ENCODE results near the gene LETM1.
"Not testable (repeated sequence)": the region's sequence is repeated elsewhere in the genome, so short reads cannot be mapped to it uniquely, and the experiment has no call there.

The LETM1 gene

GRCh38 chr4:1851575-1852410 is 4.2 kb downstream of the LETM1 start:
- WGBS, 2 experiments (ENCODE audit: insufficient coverage in 2 of 2): 92 to 94% methylated on average over 14 to 16 of the region's 16 CpGs

GRCh38 chr4:1851160-1851559 is 4.8 kb downstream of the LETM1 start:
- Histone ChIP-seq H3K36me3 (ENCODE audit: control insufficient read depth, insufficient read depth, low read length) (peaks cover 41% of the 10 kb centered on the region), H3K9me3 (ENCODE audit: control insufficient read depth, low read length) (no peaks in the 10 kb centered on the region), H3K4me3 (ENCODE audit: extremely low read depth, insufficient read depth, low read length, poor library complexity, severe bottlenecking) (no peak overlapping the region), H3K4me1 (ENCODE audit: control insufficient read depth, insufficient read depth, low read length, poor library complexity, severe bottlenecking) (no peaks in the 10 kb centered on the region), H3K27ac (ENCODE audit: low read depth, low read length, severe bottlenecking) (no peak overlapping the region)
- WGBS, 2 experiments (ENCODE audit: insufficient coverage in 2 of 2): 83% methylated on average over 7 to 8 of the region's 11 CpGs

More at GRCh38 chr4:1851575-1852410, 4.2 kb downstream of the LETM1 start:
- H3K4me3 ChIP-seq (ENCODE audit: extremely low read depth, insufficient read depth, low read length, poor library complexity, severe bottlenecking): no peak overlapping the region
- H3K27ac ChIP-seq (ENCODE audit: low read depth, low read length, severe bottlenecking): no peak overlapping the region
- no peaks in the 10 kb centered on the region for H3K9me3 ChIP-seq (ENCODE audit: control insufficient read depth, low read length)
- H3K36me3 ChIP-seq (ENCODE audit: control insufficient read depth, insufficient read depth, low read length): peaks cover 35% of the 10 kb centered on the region
- no peaks in the 10 kb centered on the region for H3K4me1 ChIP-seq (ENCODE audit: control insufficient read depth, insufficient read depth, low read length, poor library complexity, severe bottlenecking)

- Histone ChIP-seq H3K4me1 (ENCODE audit: control insufficient read depth, insufficient read depth, low read length, poor library complexity, severe bottlenecking) (no peaks in the 10 kb centered on the region), H3K27ac (ENCODE audit: low read depth, low read length, severe bottlenecking) (no peak overlapping the region), H3K9me3 (ENCODE audit: control insufficient read depth, low read length) (no peaks in the 10 kb centered on the region), H3K36me3 (ENCODE audit: control insufficient read depth, insufficient read depth, low read length) (peaks cover 48% of the 10 kb centered on the region), H3K4me3 (ENCODE audit: extremely low read depth, insufficient read depth, low read length, poor library complexity, severe bottlenecking) (no peak overlapping the region)
- 94% methylated on average over 9 of the region's 10 CpGs for WGBS, 2 experiments (ENCODE audit: insufficient coverage in 2 of 2)
Measured at GRCh38 chr4:1850276-1850675, 5.7 kb downstream of the LETM1 start.

GRCh38 chr4:1846580-1846979 is 9.4 kb downstream of the LETM1 start:
- H3K4me3 ChIP-seq (ENCODE audit: extremely low read depth, insufficient read depth, low read length, poor library complexity, severe bottlenecking): no peak overlapping the region
- 100% methylated on average over 1 of the region's 2 CpGs; no CpG with 5 or more reads in 1 of the 2 experiments for WGBS, 2 experiments (ENCODE audit: insufficient coverage in 2 of 2)
- H3K27ac ChIP-seq (ENCODE audit: low read depth, low read length, severe bottlenecking): no peak overlapping the region
- no peaks in the 10 kb centered on the region for H3K9me3 ChIP-seq (ENCODE audit: control insufficient read depth, low read length)
- peaks cover 57% of the 10 kb centered on the region for H3K36me3 ChIP-seq (ENCODE audit: control insufficient read depth, insufficient read depth, low read length)
- no peaks in the 10 kb centered on the region for H3K4me1 ChIP-seq (ENCODE audit: control insufficient read depth, insufficient read depth, low read length, poor library complexity, severe bottlenecking)

GRCh38 chr4:1844618-1845017 is 11.3 kb downstream of the LETM1 start:
- H3K4me3 ChIP-seq (ENCODE audit: extremely low read depth, insufficient read depth, low read length, poor library complexity, severe bottlenecking); H3K4me1 ChIP-seq (ENCODE audit: control insufficient read depth, insufficient read depth, low read length, poor library complexity, severe bottlenecking); H3K9me3 ChIP-seq (ENCODE audit: control insufficient read depth, low read length); H3K27ac ChIP-seq (ENCODE audit: low read depth, low read length, severe bottlenecking): not testable (repeated sequence)
- peaks cover 71% of the 10 kb centered on the region for H3K36me3 ChIP-seq (ENCODE audit: control insufficient read depth, insufficient read depth, low read length)
- 93 to 97% methylated on average over 7 to 8 of the region's 10 CpGs for WGBS, 2 experiments (ENCODE audit: insufficient coverage in 2 of 2)

GRCh38 chr4:1843852-1844251 is 12.1 kb downstream of the LETM1 start:
- no peak overlapping the region for H3K27ac ChIP-seq (ENCODE audit: low read depth, low read length, severe bottlenecking)
- H3K4me1 ChIP-seq (ENCODE audit: control insufficient read depth, insufficient read depth, low read length, poor library complexity, severe bottlenecking): no peaks in the 10 kb centered on the region
- no peaks in the 10 kb centered on the region for H3K9me3 ChIP-seq (ENCODE audit: control insufficient read depth, low read length)
- WGBS, 2 experiments (ENCODE audit: insufficient coverage in 2 of 2): 93 to 94% methylated on average over 9 of the region's 10 CpGs
- no peak overlapping the region for H3K4me3 ChIP-seq (ENCODE audit: extremely low read depth, insufficient read depth, low read length, poor library complexity, severe bottlenecking)
- H3K36me3 ChIP-seq (ENCODE audit: control insufficient read depth, insufficient read depth, low read length): peaks cover 79% of the 10 kb centered on the region

- no peaks in the 10 kb centered on the region for H3K4me1 ChIP-seq (ENCODE audit: control insufficient read depth, insufficient read depth, low read length, poor library complexity, severe bottlenecking)
- 96 to 97% methylated on average over 17 of the region's 17 CpGs for whole genome bisulfite sequencing, 2 experiments (ENCODE audit: insufficient coverage in 2 of 2)
- H3K4me3 ChIP-seq (ENCODE audit: extremely low read depth, insufficient read depth, low read length, poor library complexity, severe bottlenecking): no peak overlapping the region
- H3K9me3 ChIP-seq (ENCODE audit: control insufficient read depth, low read length): no peaks in the 10 kb centered on the region
- peaks cover 80% of the 10 kb centered on the region for H3K36me3 ChIP-seq (ENCODE audit: control insufficient read depth, insufficient read depth, low read length)
- H3K27ac ChIP-seq (ENCODE audit: low read depth, low read length, severe bottlenecking): no peak overlapping the region
Measured at GRCh38 chr4:1842993-1843448, 12.9 kb downstream of the LETM1 start.

- H3K4me3 ChIP-seq (ENCODE audit: extremely low read depth, insufficient read depth, low read length, poor library complexity, severe bottlenecking): no peak overlapping the region
- no peak overlapping the region for H3K27ac ChIP-seq (ENCODE audit: low read depth, low read length, severe bottlenecking)
- no peaks in the 10 kb centered on the region for H3K9me3 ChIP-seq (ENCODE audit: control insufficient read depth, low read length)
- 93 to 96% methylated on average over 13 of the region's 13 CpGs for WGBS, 2 experiments (ENCODE audit: insufficient coverage in 2 of 2)
- peaks cover 79% of the 10 kb centered on the region for H3K36me3 ChIP-seq (ENCODE audit: control insufficient read depth, insufficient read depth, low read length)
- H3K4me1 ChIP-seq (ENCODE audit: control insufficient read depth, insufficient read depth, low read length, poor library complexity, severe bottlenecking): no peaks in the 10 kb centered on the region
Measured at GRCh38 chr4:1842339-1842895, 13.5 kb downstream of the LETM1 start.

- H3K36me3 ChIP-seq (ENCODE audit: control insufficient read depth, insufficient read depth, low read length): peaks cover 79% of the 10 kb centered on the region
- no peaks in the 10 kb centered on the region for H3K4me1 ChIP-seq (ENCODE audit: control insufficient read depth, insufficient read depth, low read length, poor library complexity, severe bottlenecking)
- H3K4me3 ChIP-seq (ENCODE audit: extremely low read depth, insufficient read depth, low read length, poor library complexity, severe bottlenecking): no peak overlapping the region
- no peaks in the 10 kb centered on the region for H3K9me3 ChIP-seq (ENCODE audit: control insufficient read depth, low read length)
- H3K27ac ChIP-seq (ENCODE audit: low read depth, low read length, severe bottlenecking): no peak overlapping the region
- WGBS, 2 experiments (ENCODE audit: insufficient coverage in 2 of 2): 93 to 100% methylated on average over 6 to 7 of the region's 9 CpGs
Measured at GRCh38 chr4:1841887-1842210, 14.1 kb downstream of the LETM1 start.

- Histone ChIP-seq H3K4me1 (ENCODE audit: control insufficient read depth, insufficient read depth, low read length, poor library complexity, severe bottlenecking) (no peaks in the 10 kb centered on the region), H3K4me3 (ENCODE audit: extremely low read depth, insufficient read depth, low read length, poor library complexity, severe bottlenecking) (no peak overlapping the region), H3K9me3 (ENCODE audit: control insufficient read depth, low read length) (no peaks in the 10 kb centered on the region), H3K27ac (ENCODE audit: low read depth, low read length, severe bottlenecking) (no peak overlapping the region), H3K36me3 (ENCODE audit: control insufficient read depth, insufficient read depth, low read length) (peaks cover 79% of the 10 kb centered on the region)
- WGBS, 2 experiments (ENCODE audit: insufficient coverage in 2 of 2): 95 to 96% methylated on average over 28 to 31 of the region's 31 CpGs
Measured at GRCh38 chr4:1841201-1841886, 14.6 kb downstream of the LETM1 start.

All from mesodermal cell (in vitro differentiated cells).